ENCODE results near the gene TTBK1.
A peak's percentile ranks its signal among the peaks of the same experiment; 100 is the strongest.

Gene TTBK1

DNA sequence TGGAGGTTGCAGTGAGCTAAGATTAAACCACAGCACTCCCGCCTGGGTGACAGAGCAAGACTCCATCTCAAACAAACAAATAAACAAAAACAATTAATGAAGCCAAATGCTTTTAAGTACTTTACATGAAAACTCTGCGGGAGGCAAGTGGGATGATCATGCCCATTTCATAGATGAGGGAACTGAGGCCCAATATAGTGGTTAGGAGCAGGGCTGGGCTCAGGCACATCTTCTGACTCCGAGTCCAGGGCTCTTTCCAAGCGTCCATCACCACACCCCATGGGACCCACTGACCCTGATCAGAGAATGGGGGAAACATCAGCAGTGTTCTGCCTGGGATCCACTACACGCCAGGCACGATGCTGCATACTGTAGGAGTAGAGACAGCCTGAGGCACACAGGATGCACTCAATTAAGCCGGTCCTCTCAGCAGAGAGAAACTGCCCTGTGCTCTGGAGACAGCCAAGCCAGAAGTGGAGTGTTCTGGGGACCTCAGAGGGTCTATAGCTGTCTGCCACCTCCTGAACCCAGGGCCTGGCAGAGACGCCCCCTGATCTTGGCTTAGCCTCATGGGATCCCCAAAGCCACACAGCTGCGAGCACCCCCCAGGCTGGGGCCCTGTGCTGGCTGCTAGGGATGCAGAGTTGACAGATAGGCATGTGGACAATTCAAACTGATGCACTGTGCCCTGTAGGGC is 13.5 kb downstream of the TTBK1 start:
- DNase-seq = no peak

DNA sequence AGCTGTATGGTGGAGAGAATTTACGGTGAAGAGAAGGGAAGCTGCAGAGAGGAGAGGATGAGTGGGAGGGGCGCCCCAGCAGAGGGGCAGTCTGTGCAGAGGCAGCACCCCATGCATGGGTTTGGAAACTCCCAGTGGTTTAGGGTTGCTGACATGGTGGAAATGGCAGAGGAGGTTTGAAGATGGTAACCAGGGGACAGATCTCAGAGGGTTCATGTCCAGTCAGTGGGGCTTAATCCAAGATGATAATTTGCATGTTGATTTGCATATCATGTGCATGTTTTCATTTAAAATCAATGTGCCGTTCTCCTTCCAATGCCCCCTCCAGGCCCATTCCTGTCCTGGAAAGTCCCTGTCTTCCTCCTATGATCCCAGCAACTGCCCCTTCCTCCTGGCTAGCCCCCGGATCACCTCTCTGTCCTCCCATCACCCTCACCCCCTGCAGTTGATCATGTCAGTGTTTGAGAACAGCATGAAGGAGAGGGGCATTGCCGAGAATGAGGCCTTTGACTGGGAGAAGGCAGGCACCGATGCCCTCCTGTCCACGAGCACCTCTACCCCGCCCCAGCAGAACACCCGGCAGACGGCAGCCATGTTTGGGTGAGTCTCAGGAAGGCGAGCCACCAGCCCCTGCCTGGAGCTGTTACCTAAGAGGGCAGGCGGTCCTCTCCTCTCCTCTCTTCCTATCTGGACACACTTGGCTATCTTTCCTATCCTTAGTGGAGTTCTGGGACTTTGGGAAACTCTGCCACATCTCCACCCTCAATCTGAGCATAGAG is 14.3 kb downstream of the TTBK1 start:
- DNase-seq = no peak

DNA sequence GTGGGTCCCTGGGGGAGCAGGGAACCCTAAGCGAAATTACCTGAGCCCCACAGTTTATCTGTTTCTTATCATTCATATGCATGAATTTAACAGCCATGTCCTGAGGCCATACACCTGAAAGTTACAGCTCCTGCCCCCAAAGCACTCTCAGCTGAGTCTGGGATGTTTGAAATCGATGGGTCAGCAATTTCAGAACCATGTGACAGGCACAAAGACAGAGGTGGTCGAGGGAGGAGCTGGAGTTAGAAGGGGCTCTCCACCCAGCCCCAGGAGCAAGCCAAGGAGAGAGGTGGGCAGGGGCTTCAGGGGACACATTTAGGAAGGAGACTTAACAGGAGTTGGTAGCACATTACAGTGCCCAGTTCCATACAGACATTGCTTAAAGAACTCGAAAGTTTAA is 14.9 kb downstream of the TTBK1 start:
- DNase-seq = no peak

DNA sequence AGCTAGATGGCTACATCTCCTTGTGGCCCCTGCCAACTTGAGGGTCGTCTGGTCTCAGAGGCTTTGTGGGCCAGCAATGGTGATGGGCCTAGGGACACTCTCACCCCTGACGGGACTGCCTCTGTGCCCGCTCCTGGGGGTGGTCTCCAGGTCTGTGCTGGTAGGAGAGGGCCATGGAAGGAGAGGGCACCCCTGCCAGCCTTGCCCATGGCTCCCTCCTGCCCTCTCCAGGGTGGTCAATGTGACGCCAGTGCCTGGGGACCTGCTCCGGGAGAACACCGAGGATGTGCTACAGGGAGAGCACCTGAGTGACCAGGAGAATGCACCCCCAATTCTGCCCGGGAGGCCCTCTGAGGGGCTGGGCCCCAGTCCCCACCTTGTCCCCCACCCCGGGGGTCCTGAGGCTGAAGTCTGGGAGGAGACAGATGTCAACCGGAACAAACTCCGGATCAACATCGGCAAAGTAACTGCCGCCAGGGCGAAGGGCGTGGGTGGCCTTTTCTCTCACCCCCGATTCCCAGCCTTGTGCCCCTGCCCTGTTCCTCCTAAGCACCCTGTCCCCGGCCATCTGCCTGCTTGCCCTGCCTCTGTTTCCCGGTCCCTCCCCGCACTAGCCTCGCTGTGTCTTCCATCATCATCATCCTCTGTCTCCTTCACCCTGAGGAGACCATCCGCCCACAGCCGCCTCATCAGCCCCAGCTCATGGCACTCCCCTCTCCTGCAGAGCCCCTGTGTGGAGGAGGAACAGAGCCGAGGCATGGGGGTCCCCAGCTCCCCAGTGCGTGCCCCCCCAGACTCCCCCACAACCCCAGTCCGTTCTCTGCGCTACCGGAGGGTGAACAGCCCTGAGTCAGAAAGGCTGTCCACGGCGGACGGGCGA is 15.8 kb downstream of the TTBK1 start:
- DNase-seq = no peak

DNA sequence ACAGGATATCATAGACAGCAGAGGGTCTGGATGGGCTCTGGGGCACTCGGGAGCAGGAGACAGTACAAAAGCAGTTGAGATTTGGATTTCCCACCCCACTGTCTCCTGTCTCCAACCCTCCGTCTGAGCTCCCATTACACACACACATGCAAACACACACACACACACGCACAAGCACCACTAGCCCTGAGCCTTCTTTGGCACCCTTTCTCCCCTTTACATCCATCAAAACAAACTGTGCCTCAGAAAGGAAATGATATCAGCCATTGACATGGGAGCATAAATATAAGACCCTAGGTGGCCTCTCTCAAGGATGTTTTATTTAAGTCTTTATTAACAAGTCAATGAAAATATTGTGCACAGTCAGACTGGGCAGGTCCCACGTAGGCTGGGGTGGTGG is 17.5 kb downstream of the TTBK1 start:
- DNase-seq = no peak

DNA sequence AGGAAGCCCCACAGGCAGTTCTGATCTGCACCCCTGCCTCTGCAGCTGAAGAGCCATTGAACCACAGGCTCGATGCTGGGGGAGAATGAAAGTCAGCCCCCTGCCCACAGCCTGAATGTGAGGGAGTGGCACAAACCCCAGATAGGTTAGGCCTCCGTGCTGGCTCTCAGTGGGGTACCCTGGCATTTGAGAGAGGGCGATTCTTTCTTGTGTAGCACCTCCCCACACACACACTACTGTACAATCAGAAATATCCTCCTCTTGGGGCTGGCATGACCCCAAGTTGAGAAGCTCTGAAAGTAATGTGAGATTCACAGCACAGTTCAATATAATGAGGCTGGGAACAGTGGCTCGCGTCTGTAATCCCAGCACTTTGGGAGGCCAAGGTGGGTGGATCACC is 17.9 kb downstream of the TTBK1 start:
- DNase-seq = no peak

DNA sequence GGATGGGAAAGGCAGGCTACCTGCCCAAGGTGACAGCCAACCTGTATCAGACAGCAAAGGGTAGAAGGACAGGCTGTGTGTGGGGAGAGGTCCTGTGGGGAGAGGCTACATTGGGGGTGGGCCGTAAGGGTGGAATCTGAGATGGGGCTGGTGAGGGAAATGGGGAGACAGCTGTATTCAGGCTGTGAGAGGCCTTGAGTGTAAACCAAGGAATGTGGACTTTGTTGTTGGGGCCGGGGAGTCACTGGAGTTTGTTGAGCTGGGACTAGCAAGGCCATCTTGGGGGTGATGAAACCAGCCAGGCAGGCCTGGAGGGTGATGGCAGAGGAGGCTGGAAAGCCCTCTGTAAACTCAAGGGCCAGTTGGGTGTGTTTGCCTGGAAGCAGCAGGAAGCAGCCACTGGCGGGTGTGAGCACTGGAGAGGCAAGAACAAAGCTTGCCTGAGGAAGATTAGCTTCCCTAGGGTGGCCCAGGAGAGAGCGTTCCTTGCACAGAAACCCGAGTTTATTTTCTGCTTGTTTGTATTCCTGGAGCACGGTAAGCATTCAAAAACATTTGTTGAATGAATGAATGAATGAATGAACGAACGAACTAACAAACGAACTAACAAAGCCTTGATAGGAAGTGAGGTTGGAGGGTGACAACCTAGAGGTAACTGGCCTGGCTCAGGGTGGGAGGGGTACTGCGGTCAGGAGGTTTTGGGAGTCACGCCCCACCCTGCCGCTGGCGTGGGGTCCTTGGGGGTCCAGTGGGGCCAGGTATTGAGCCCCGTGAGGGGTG is 18.9 kb downstream of the TTBK1 start:
- DNase-seq = peak; percentile 21

DNA sequence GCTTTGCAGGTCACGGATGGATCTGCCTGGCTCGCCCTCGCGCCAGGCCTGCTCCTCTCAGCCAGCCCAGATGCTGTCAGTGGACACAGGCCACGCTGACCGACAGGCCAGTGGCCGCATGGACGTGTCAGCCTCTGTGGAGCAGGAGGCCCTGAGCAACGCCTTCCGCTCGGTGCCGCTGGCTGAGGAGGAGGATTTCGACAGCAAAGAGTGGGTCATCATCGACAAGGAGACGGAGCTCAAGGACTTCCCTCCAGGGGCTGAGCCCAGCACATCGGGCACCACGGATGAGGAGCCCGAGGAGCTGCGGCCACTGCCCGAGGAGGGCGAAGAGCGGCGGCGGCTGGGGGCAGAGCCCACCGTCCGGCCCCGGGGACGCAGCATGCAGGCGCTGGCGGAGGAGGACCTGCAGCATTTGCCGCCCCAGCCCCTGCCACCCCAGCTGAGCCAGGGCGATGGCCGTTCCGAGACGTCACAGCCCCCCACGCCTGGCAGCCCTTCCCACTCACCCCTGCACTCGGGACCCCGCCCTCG is 19.6 kb downstream of the TTBK1 start:
- DNase-seq = no peak

DNA sequence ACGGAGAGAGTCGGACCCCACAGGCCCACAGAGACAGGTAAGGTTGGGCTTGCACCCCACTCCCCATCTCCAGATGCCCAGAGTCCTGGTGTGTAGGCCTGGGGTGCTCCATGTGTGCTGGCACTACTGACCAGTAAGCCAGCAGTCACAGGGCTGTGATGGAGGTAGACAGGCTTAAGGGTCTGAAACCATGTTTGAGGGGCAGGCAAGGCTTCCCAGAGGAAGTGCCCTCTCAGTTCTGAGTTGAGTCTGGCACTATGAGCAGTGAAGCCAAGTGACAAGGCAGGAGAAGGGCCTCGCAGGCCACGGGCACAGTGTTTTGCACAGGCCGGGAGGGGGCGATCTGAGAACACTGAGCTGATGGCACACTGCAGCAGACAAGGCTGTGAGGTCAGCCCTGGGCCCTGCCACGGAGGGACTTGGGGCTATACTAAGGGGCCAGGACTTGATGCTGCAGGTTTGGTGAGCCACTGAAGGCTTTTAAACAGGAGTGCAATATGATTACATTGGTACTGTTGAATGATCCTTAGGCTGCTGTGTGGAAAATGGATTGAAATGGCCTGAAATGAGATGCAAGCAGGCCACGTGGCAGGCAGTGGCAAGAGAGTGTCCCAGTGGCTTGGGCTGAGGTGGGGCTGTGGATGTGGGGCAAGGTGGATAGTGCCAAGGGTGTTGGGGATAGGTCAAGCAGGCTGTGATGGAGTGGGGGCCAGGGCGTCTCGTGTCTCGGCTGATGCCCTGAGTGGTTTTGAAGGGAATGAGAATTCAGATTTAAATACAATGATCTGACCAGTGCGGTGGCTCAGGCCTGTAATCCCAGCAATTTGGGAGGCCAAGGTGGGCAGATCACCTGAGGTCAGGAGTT is 20.3 kb downstream of the TTBK1 start:
- DNase-seq = peak; percentile 62

DNA sequence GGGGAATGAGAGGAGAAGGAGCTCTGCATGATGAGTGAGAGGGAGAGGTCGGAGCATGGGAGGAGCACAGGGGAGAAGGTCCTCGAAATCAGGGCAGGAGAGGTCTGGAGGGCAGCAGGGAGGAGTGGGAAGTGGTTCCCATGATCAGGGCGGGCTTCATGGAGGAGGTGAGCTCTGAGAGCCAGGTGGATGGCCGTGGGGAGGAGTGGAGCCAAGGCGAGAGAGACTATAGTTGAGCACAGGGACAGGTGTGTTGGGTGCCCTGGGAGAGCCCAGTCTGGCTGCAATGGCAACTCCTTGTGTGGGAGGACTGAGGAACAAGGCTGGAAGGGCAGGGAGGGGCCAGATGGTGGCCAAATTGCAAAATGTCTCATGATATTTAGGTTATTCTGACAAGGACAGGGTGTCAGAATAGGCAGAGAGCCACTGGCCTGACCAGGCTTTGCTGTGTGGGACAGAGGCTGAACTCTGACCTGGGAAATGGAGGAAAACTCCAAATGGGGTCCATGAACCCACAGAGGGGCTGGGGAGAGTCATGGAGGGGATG is 21.4 kb downstream of the TTBK1 start:
- DNase-seq = no peak

DNA sequence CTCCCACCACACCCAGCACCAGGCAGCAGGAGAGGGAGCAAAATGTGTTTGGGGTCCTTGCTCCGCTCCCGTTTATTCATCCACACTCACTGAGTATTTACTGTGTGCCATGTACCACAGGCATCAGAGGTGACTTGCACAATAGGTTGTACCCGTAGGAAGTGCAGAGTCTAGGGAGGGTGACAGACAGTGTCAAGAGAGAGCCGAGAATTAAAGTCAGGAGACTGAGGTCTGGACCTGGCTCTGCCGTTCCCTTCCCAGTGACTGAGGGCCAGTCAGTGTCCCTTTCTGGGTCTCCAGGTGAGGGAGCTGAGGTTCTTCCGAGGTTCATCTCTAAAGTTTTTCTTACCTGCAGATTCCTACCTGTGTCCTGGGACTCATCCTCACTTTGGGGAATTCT is 22.3 kb downstream of the TTBK1 start:
- DNase-seq = no peak

DNA sequence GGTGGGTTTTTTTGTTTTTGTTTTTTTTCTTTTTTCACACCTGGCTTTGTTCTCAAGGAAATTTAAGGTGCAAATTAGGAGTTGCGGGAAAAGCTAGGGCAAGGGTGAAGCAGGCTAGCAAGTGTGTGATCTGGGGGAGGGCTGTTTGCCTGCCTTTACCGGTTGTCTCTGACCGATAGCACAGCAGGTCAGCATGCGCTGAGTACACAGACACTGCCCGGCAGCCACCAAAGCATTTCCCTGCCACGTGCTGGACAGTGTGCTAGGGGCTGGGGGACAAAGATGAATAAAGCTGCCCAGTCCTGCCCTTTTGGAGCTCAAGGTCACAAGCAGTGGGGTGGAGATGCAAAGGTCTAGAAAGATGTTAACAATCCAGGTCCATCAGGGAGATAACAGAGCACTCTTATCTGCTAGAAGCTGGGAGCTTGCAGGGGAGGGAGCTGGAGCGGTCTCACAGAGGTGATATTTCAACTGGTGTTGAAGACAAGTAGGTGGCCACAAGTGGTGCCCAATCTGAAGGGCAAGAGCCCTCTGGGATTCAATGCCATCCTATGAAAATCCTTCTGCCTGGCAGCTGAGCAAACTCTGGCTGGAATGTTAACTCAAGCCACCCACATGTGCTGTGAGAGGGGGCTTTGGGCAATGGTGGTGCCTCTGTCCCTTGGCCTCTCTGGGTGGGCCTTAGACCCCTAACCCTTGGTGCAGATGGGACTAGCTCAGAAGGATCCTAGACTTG is 24.5 kb downstream of the TTBK1 start:
- DNase-seq = no peak

DNA sequence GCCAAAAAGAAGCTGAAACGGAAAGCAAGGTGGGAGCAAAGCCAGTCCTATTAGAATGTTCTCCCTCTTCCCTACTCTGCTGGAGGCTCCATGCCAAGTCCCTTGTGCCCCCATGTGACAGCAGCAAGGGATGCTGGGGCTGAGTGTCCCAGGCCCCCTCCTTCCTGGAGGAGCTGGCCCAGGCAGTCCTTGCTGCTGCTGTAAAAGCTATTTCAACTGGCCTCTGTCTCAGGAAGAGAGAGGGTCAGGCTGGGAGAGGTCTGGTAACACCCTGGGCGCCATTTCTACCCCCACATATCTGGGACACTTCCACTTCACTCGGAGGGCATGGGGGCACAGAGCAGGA is 25.0 kb downstream of the TTBK1 start:
- no peak for DNase-seq

DNA sequence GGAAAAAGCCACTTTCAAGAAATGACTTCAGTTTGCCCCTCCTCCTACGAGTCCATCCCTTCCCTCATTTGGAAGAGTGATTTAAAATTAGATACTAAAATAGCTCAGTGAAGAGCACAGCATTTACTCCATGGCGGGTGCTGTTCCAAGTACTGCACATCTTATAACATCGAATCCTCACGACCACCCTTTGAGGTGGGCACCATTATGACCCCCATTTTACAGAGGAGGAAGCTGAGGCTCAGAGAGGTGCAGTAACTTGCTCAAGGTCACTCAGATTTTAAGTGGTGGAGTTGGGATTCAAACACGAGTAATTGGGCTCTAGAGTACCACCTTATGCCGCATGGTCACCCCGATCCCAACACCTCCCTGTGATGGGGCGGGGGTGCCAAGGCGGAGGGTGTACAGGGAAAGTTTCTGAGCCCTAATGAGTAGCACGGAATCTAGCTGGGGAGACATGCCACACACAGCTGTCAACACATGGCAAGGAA is 25.5 kb downstream of the TTBK1 start:
- DNase-seq = no peak

DNA sequence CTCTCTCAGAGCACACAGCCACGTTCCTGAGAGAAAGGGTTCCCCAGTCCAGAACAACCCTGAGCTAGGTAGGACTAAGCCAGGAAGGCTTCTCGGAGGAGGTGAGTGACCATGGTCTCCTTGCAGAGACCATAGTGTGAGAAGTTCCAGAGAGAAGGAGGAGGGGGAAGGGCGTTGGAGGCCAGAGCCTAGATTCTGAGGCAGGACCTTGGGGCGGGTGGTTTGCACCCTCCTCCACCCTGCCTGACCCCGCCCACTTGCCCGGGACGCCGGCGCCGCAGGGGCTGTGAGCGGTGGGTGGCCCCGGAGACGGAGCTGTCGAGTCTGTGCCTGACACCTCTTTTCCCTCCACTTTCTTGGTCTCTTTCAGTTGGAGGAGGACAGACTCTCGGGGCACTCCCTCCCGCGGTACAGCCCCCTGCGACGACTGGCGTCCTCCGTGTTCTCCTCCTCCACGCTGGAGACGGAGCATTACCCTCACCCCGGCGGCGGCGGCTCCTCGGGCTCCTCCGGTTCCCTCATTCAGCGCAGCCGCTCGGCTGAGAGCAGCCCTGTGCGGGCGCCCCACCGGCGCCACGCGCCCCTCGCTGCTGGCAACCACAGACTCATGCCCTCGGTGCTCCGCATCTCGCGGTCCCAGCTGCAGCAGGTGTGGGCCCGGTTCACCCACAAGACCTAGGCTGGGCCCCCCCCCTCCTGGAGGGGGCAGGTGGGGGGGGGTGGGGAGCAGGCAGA is 26.2 kb downstream of the TTBK1 start:
- DNase-seq = no peak

DNA sequence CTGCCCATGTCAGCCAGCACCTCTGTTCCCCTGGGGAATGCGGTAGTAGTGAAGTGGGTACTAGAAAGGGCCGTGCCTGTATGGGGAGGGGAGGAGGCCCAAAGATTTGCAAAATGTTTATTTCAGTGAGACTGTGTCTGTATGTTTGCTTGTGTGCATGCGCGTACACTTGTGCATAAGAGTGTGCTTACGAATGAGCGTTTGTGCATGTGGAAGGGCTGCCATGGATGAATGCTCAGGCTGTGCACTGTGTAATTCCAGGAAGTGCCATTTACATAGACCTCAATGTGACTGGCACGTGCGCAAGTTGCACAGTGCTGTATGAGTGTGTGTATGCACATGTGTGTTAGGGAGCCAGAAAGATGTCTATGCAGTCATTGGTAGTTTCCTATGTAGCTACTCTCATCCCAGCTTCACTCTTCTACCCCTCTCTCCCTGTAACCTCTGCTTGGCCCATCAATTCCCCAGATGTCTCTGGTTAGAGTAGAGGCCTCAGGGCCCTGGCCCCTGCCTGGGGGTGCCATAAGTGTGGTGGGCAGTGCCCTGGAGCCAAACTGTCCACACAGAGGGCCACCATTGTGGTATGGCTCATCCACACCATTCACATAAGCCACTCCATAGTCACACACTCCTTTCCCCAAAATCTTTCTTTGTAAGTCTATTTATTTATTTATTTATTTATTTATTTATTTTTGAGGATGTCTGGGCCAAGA is 28.0 kb downstream of the TTBK1 start:
- peak; percentile 72 for DNase-seq

DNA sequence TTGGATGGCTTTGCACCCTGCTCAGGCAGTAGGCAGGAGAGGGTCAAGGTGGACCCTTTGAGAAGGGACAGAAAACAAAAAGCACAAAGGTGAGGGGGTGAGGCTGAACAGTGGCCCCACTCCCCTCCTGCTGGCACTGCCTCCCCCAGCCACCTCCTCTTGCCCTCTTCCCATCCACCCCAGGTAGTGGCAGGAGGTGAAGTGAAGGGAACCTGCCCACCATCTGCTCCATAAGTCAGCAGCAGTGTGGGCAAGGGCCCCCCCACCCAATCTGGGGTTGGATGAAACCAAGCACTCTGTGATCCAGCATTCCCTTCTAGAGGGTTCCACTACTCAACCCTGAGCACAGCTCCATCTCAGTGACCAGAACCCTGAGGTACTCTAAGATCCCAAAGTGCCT is 28.7 kb downstream of the TTBK1 start:
- no peak for DNase-seq

DNA sequence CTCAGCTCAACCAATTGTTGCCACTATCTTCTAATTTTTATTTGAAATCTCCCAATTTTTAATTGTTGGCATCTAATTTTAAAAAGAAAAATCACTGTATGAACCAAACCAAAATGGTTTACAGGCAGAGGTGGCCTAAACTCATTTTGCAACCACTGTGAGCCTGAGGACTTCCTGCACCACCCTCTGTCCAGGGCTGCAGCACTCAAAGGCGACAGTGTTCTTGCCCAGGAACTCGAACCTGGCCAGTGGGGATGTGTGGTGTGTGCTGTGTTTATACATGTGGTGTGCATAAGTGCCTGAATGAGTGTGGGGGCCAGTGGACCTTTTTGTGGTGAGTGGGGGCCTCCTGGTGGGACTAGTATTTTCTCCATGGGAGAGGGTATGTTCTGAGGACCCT is 30.4 kb downstream of the TTBK1 start:
- DNase-seq = no peak
